HG03196 (cell line): ENCODE results near the gene ZNF609.

ENCODE experiments used
- ATAC-seq: cut with Tn5 transposase; IDR thresholded peaks from one replicate; pipeline ENCODE4 v1.9.1; 2021; ENCODE audit not compliant: unreplicated experiment

ZNF609 gene

DNA sequence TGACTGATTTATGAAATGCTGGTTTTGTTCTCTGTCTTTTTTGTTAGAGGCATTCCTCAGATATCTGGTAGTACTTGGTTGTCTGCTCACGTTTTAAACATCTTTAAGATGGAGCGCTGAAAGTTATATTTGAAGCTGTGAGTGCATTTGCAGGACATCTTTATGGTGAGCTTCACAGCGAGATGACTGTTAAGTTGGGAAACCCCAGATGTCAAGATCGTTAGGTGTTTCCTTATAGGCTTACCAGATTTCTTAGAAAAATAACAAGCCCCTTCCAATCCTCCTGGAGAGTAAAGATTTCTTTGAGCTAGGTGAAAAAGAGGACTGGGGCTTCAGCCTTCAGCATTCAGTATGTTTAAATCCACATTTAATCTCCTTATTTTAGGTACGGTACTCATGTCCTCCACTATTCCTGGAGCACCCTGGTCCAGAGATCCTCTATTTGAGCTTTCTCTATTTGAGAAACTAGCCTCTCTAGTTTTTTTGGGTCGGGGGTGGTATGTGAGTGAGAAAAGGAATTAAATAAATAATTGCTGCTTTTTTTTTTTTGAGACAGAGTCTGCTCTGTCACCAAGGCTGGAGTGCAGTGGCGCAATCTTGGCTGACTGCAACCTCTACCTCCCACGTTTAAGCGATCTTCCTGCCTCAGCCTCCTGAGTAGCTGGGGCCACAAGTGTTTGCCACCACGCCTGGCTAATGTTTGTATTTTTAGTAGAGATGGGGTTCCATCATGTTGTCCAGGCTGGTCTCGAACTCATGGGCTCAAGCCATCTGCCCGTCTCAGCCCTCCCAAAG, 72.3 kb downstream of the ZNF609 start:
- no peak for ATAC-seq

DNA sequence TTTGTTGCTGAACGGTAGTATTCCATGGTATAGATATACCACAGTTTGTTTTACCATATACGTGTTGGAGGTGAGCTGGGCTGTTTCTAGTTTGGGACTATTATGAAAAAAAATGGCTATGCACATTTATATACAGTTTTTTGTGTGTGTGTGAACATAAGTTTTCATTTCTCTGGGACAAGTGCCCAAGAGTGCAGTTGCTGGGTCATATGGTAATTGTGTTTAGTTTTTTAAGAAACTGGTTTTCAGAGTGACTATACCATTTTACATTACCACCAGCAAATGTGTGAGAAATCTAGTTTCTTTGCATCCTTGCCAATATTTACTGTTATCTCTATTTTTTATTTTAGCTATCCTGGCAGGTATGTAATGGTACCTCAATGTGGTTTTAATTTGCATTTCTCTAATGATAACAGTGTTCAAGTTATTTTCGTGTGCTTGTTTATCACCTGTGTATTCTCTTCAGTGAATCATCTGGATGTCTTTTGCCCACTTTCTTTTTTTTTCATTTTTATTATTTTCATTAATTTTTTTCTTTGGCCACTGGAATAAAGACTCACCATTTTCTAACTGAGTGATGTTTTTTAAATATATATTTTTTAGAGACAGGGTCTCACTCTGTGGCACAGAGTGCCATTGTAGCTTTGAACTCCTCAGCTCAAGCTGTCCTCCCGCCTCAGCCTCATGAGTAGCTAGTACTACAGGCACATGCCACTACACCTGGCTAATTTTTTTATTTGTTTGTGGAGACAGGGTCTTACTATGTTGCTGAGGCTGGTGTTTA, 75.3 kb downstream of the ZNF609 start:
- no peak for ATAC-seq

DNA sequence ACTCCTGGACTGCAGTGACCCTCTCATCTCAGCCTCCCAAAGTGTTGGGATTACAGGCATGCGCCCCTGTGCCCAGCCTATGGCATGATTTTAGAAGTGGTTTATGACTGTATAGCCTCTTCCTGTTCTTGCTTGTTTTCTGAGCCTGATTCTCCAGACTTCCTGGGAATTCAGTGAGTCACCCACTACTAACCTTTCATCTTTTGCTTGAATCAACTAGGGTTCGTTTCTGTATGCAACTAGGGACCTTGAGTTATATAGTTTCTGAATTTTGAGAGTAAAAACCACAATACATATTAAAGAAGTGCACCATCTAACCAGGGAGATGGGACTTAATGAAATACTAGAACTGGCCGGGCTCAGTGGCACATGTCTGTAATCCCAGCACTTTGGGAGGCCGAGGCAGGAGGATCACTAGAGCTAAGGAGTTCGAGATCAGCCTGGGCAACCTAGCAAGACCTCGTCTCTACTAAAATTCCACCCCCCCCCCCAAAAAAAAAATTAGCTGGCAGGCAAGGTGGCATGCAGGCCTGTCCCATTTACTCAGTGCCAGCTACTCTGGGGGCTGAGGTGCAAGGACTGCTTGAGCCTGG, 76.0 kb downstream of the ZNF609 start:
- ATAC-seq, result no peak

DNA sequence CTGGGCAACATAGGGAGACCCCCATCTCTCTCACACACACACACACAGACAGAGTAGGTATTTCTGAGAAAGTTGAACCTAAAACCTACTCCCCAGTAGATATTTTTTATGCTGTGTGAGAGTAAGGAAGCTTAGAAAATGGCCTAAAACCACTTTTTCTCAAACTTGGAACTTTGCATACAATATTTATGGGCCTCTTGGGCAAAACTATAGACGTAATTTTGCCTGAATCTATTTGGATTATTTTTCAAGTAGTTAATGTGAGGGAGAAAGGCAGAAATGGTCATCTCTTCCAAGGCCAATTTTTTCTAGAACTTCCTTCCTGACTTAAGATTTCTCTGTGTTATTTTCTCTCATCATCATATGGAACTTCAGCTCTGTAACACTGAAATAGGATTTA, 81.7 kb downstream of the ZNF609 start:
- no peak for ATAC-seq

DNA sequence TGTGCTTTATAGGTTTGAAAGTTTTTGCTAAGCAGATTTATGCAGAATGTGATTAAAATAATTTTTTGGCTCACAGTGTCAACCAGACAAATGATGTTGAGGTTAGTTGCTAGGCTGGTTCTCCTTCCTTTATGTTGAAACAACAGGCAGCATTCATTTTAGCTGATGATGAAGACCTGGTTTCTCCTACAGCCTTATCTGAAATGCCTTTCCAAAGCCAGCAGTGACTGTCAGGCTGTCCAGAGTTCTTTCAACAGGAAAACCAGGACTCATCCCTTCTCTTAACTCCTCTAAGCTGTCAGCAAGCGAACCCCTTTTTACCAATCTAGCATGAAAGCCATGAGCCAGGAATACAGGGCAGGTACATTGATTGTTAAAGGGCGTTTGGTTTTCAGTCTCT, 84.1 kb downstream of the ZNF609 start:
- ATAC-seq, result no peak

DNA sequence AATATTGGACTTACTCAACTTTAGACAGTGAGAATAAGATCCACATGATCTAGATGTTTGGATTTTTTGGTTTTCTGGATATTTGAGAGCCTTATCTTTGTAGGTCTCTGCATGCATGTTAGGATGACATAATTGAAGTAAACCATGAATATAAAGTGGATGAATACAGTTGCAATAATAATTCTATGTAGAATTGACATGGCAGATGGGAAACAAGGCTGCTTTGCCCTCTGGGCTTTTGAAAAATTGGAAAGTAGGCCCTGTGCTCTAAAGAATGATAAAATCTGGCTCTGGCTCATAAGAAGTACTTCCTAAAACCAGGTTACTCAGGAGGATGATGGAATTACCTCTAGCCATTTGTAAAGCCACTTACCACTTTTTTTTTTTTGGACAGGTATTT, 86.9 kb downstream of the ZNF609 start:
- no peak for ATAC-seq

DNA sequence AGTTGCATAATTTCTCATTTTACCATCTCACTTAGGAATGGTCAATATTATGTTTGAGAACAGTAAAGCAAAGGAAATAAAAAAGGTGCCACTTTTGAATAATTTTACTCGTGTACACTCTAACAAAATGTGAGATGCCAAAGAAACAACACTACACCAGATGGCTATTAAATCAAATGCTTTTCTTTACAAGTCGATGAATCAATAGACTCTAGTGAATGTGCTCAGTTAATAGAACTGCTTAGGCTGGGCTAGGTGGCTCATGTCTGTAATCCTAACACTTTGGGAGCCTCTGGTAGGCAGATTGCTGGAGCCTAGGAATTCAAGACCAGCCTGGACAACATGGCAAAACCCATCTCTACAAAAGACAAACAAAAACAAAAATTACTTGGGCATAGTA, 87.9 kb downstream of the ZNF609 start:
- ATAC-seq, result no peak

DNA sequence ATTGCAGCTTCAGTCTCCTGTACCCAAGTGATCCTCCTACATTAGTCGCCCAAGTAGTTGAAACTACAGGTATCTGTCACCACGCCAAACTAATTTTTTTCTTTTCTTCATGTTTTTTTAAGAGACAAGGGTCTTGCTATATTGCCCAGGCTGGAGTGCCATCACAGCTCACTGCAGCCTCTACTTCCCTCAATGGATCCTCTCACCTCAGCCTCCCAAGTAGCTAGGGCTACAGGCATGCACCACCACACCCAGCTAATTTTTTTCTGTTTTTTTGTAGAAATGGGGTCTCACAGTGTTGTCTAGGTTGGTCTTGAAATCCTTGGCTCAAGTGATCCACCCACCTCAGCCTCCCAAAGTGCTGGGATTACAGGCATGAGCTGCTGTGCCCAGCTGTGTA, 89.5 kb downstream of the ZNF609 start:
- no peak for ATAC-seq

DNA sequence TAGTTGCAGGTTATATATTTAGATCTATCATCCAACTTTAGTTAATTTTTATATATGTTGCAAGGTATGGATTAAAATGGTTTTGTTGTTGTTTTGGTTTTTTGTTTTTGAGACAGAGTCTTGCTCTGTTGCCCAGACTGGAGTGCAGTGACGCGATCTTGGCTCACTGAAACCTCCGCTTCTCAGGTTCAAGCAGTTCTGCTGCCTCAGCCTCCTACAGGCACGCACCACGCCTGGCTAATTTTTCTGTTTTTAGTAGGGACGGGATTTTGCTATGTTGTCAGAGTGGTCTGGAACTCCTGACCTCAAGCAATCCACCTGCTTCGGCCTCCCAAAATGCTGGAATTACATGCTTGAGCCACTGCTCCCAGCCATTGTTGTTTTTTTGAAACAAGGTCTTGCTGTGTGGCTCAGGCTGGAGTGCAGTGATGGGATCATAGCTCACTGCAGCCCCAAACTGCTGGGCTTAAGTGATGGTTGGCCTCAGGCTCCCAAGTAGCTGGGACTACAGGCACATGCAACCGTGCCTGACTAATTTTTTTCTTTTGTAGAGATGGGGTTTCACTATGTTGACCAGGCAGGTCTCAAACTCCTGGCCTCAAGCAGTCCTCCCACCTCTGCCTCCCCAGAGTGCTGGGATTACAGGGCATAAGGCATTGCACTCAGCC, 92.0 kb downstream of the ZNF609 start:
- ATAC-seq, result no peak

DNA sequence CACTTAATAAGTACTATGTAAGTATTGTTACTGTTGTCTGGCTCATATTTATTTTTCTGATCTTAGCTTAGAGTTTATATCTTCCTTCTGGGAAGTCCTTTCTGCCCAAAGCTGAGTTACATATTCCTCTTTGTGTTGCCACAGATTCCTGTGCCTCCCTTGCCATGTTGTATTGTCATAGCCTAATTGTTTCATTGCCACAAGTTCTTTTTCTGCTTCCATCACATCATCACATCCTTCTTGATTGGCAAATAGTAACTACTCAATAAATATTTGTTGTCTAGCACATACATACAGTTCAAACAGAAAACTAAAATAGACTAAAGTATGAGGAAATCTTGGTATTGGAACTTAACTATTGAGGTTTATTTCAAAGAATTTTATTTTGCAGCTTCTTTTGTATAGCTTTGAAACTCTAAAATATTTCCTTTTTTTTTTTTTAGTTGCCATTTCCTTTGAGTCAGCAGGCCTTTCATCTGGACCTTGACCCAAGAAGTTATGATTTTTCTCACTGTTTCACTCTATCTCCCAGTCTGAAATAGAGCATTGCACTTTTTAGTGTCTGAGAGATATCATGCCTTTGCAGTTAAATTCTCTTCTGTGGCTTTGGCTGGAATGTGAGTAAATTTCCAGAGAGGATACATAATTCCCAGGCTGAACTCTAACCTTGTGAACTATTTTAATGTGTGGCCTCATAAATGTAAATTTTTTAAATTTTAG, 98.2 kb downstream of the ZNF609 start:
- ATAC-seq, result no peak

DNA sequence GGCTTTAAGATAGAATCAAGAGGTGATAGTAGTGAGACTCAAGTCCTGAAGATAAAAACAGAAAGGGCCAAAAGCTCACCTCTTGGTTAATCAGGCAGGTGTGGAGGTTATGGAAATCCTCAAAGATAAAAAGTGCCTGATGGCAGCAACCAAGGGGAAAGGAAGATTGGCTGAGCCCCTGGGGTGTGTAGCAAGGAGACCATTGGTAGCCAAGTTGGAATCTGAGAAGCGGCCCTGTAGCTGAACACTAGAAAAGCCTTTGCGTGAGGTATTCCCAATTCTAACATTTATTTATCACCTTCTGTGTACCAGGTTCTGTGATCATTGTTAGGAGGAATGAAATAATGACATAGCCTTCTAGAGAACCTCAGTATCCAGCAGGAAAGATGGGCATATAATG, 98.9 kb downstream of the ZNF609 start:
- ATAC-seq, result no peak

DNA sequence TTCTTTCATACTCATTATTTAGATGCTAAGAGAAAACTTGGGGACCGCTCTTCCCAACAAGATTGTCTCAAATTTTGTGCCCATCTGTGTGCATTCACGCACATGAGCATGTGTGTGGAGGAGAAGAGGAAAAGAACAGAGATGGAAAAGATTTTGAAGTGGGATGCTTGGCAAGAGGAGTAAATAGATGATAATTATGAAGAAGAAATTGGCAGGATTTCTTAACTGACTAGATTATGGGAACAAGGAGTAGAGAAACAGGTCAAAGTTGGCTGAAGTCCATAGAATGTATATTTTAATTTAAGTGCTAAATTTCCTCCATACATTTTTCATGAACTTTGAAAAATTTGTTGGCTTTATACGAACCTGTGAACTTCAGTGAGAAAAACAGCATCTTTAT, 100.1 kb downstream of the ZNF609 start:
- ATAC-seq, result no peak

DNA sequence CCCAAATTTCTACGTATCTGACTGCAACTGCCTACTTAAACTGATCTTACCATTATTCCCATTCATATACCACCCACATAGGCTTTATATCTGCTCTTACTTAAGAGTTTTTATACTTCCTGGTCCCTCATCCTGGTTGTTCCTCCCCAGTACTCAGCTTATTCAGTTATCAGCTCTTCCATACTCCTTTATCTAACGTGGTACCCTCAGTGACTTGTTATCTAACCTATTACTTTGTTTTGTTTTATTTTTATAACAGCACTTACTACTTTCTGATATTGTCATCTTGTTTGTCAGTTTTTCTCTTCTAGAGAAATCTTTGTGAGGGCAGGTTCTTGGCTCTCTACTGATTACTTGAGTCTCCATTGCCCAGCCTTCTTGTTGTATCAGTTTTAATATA, 100.6 kb downstream of the ZNF609 start:
- no peak for ATAC-seq

DNA sequence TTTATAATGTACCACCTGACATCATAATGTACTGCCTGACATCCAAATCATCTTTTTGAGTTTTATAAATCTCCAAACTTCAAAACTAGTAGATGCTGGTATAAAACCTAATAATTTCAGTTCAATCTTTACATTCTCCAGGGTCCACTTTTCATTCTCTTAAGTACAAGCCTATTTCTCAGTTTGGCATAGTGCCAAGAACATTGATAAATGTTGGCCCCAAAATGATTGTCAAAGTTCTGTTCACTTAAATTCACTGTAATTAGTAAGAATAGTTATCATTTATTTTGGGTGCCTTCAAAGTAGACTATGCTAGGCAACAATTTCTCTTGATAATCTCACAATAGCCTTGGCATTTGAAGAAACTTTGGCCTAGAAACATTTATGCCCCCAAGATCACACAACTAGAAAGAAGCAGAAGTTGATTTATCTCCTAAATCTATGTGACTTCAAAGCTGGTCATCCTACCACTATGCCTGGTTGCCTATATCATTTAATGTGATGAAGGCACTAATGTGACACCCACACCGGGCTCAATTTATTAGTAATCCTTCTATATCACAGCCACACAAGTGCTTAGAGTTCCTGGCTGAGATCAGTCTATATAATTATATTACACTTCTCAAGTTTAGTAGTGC, 101.7 kb downstream of the ZNF609 start:
- no peak for ATAC-seq

DNA sequence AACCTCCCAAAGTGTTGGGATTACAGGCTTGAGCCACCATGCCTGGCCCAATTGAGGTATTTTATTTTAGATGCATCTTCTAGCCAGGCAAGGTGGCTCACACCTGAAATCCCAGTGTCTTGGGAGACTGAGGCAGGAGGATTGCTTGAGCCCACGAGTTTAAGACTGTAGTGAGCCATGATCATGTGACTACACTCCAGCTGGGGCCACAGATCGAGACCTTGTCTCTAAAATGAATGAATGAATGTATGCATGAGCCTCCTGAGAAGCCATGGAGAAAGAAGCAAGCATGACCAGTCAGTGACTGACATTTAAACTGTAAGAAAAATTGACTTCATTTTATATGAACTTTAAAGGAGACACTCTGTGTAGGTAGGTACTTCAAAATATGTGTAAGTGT, 105.7 kb downstream of the ZNF609 start:
- no peak for ATAC-seq

DNA sequence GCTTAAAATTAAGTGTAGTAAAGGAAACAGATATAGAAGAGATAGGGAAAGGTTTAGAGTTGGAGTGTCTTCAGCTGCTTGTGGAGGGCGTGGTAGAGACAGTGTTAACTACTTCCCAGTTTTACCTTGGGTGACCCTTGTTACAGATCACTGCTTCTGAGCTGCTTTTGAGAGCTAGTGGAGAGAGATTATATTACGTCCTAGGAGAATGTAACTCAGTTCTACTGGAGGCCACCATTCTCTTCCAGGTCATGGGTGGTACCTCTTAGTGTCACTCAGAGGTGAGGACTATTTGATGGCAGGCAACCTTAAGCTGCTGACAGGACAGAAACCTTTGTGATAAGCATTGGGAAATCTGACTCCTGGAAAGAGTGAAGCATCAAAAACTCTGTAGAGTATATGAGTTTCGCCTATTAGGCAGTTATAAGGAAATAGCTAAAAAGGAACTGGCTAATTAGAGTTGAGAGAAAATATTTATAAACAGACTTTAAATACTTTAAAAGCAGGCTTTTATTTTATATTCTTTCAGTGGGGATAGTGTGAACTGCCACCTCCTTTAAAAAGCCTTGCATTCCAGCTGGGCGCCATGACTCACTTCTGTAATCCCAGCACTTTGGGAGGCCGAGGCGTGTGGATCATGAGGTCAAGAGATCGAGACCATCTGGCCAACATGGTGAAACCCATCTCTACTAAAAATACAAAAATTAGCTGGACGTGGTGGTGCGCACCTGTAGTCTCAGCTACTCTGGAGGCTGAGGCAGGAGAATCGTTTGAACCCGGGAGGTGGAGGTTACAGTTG, 106.5 kb downstream of the ZNF609 start:
- ATAC-seq, result no peak

DNA sequence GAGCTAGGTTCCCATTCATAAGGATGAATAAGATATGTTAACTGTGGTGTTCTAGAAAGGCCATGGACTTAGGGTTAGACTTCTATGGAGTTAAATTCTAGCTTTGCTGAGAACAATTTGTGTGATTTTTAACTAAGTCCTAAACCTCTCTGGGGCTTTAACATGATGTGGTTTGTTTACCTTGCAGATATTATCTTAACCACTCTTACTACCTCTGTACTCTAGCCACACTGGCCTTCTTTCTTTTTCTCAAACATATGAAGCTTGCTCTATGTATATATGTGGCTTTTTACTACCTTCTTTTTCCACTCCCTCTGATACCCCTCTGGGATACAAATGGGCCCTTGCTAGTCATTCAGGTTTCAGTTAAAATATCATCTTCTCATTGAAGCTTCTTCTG, 108.4 kb downstream of the ZNF609 start:
- ATAC-seq, result no peak

DNA sequence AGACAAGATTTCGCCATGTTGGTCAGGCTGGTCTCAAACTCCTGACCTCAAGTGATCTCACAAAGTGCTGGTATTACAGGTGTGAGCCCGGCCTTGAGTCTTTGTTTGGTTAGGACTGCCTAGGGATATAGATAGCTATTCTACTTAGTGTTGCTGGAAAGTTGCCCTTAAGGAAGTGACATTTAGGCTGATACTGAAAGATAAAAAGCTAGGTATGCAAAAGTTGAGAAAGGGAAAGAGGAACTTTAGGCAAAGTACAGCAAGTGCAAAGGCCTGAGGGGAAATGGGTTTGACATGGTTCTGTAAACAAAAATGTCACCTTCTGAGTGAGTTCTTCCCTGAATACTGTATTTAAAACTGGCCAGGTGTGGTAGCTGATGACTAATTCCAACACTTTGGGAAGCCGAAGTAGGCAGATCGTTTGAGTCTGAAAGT, 111.5 kb downstream of the ZNF609 start:
- ATAC-seq, result peak; percentile 45

DNA sequence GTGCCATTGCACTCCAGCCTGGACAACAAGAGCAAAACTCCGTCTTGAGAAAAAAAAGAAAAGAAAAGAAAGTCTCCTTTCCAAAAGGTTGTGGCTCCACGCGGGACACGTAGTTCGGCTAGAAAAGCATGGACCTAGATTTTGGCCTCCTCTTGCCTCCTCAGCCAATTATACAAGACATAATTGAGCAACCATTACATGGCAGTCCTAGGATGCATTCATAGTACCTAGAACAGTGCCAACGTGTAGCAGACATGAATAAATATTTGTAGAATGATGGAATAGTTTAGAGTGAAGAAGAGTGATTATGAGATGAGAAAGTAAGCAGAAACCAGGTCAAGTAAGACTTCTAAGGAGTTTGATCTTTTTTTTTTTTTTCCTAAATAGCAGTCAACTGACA, 112.5 kb downstream of the ZNF609 start:
- no peak for ATAC-seq
